HEK293 (cell line): ENCODE results near the gene ANKFN1.

Source experiments
- ZBTB1 ChIP-seq: fragments of 450-650 bp; formaldehyde crosslinking; IDR thresholded peaks from 2 replicates; pipeline ENCODE4 v1.5.1; 2016; ENCODE audit warnings: missing biosample characterization, missing genetic modification characterization
- ZBTB17 ChIP-seq: fragments of 450-650 bp; formaldehyde crosslinking; IDR thresholded peaks from 2 replicates; pipeline ENCODE4 v1.5.1; 2016; ENCODE audit warnings: missing biosample characterization, missing genetic modification characterization
- ZEB2 ChIP-seq: fragments of 450-650 bp; formaldehyde crosslinking; IDR thresholded peaks from 2 replicates; pipeline ENCODE4 v1.5.1; 2016; ENCODE audit warnings: missing biosample characterization, missing genetic modification characterization
- ZIC2 ChIP-seq: fragments of 450-650 bp; formaldehyde crosslinking; IDR thresholded peaks from 2 replicates; pipeline ENCODE4 v1.5.1; 2016; ENCODE audit warnings: missing biosample characterization, missing genetic modification characterization
- ZNF777 ChIP-seq: fragments of 450-650 bp; formaldehyde crosslinking; IDR thresholded peaks from 2 replicates; pipeline ENCODE4 v1.5.1; 2017; ENCODE audit warnings: missing biosample characterization, missing genetic modification characterization, borderline replicate concordance
- TF ChIP-seq, protein P1 (sequence below): fragments of 450-650 bp; formaldehyde crosslinking; IDR thresholded peaks from 2 replicates; pipeline ENCODE4 v1.5.1; 2017; ENCODE audit warnings: missing biosample characterization, missing genetic modification characterization

- no peak for TF ChIP-seq ZBTB1 (tag by site-specific recombination)
- no peak for TF ChIP-seq ZEB2 (tag by site-specific recombination)
- TF ChIP-seq, protein P1, sequence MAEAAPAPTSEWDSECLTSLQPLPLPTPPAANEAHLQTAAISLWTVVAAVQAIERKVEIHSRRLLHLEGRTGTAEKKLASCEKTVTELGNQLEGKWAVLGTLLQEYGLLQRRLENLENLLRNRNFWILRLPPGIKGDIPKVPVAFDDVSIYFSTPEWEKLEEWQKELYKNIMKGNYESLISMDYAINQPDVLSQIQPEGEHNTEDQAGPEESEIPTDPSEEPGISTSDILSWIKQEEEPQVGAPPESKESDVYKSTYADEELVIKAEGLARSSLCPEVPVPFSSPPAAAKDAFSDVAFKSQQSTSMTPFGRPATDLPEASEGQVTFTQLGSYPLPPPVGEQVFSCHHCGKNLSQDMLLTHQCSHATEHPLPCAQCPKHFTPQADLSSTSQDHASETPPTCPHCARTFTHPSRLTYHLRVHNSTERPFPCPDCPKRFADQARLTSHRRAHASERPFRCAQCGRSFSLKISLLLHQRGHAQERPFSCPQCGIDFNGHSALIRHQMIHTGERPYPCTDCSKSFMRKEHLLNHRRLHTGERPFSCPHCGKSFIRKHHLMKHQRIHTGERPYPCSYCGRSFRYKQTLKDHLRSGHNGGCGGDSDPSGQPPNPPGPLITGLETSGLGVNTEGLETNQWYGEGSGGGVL (tag by site-specific recombination) = no peak
- TF ChIP-seq ZBTB17 = no peak
- TF ChIP-seq ZIC2 = no peak
- no peak for TF ChIP-seq ZNF777 (tag by site-specific recombination)
These were observed 278.5 kb downstream of the ANKFN1 start for GRCh38 chr17:56431736-56432135.
